ENCODE data around the gene PIM1.

PIM1 gene

GRCh38 chr6:37169496-37170272 lies at the start of gene PIM1:
Gene PIM1 (plus strand): TSS chr6:37170152. CDS start chr6:37170576, 424 bp downstream.
- Histone ChIP-seq H2AFZ (ENCODE audit: low read length) (peak within 1 kb of the TSS; percentile 93), H3K9ac (ENCODE audit: low read depth, low read length, poor library complexity, severe bottlenecking) (peak within 1 kb of the TSS; percentile 99), H4K20me1 (ENCODE audit: insufficient read depth, low read length, poor library complexity, severe bottlenecking) (peaks cover 22% of the 10 kb centered on the region), H3K36me3 (ENCODE audit: insufficient read depth, low read length) (peaks cover 19% of the 10 kb centered on the region; the same call in 1 of the 2 replicates), H3K4me1 (ENCODE audit: insufficient read depth, low read length, poor library complexity, severe bottlenecking) (peaks cover 26% of the 10 kb centered on the region), H3K79me2 (ENCODE audit: insufficient read depth, low read length) (peaks cover 42% of the 10 kb centered on the region), H3K9me3 (ENCODE audit: insufficient read depth, low read depth, low read length) (no peaks in the 10 kb centered on the region), H3K4me2 (ENCODE audit: low read depth, low read length, poor library complexity, severe bottlenecking) (peak within 1 kb of the TSS; percentile 89), H3K9me2 (replicated peaks; ENCODE audit: low read depth, low read length) (no peaks in the 10 kb centered on the region), H3K4me3 (ENCODE audit: low read length, poor library complexity, severe bottlenecking) (peak within 1 kb of the TSS; percentile 92), H3K27me3 (ENCODE audit: insufficient read depth, low read length, poor library complexity, severe bottlenecking) (no peaks in the 10 kb centered on the region), H3F3A (ENCODE audit: low read depth) (peaks cover 5% of the 10 kb centered on the region; the same call in 1 of the 2 replicates)
- TF ChIP-seq EZH2phosphoT487 (IDR thresholded peaks at IDR 0.05; ENCODE audit: borderline replicate concordance) (no peak), CTCF (conservative IDR thresholded peaks at IDR 0.05; ENCODE audit: low read length) (no peak)

- no peak overlapping the region for H3K9ac ChIP-seq (ENCODE audit: low read depth, low read length, poor library complexity, severe bottlenecking)
- H3K9me3 ChIP-seq (ENCODE audit: insufficient read depth, low read depth, low read length) = no peaks in the 10 kb centered on the region
- H3K79me2 ChIP-seq (ENCODE audit: insufficient read depth, low read length) = no peaks in the 10 kb centered on the region
- no peaks in the 10 kb centered on the region for H3K4me1 ChIP-seq (ENCODE audit: insufficient read depth, low read length, poor library complexity, severe bottlenecking)
- no peak overlapping the region for H3K4me3 ChIP-seq (ENCODE audit: low read length, poor library complexity, severe bottlenecking)
- no peaks in the 10 kb centered on the region for H3K27me3 ChIP-seq (ENCODE audit: insufficient read depth, low read length, poor library complexity, severe bottlenecking)
- no peak overlapping the region for H2AFZ ChIP-seq (ENCODE audit: low read length)
- H3K36me3 ChIP-seq (ENCODE audit: insufficient read depth, low read length) = no peaks in the 10 kb centered on the region
- no peak for TF ChIP-seq EZH2phosphoT487 (IDR thresholded peaks at IDR 0.05; ENCODE audit: borderline replicate concordance)
- TF ChIP-seq CTCF (conservative IDR thresholded peaks at IDR 0.05; ENCODE audit: low read length) = no peak
- H3F3A ChIP-seq (ENCODE audit: low read depth) = no peaks in the 10 kb centered on the region
- H3K4me2 ChIP-seq (ENCODE audit: low read depth, low read length, poor library complexity, severe bottlenecking) = no peak overlapping the region
- H4K20me1 ChIP-seq (ENCODE audit: insufficient read depth, low read length, poor library complexity, severe bottlenecking) = no peaks in the 10 kb centered on the region
- no peaks in the 10 kb centered on the region for H3K9me2 ChIP-seq (replicated peaks; ENCODE audit: low read depth, low read length)
Measured at GRCh38 chr6:37121556-37121955, 48.4 kb upstream of the PIM1 start.

- no peak for TF ChIP-seq CTCF (conservative IDR thresholded peaks at IDR 0.05; ENCODE audit: low read length)
- no peak for TF ChIP-seq EZH2phosphoT487 (IDR thresholded peaks at IDR 0.05; ENCODE audit: borderline replicate concordance)
- Histone ChIP-seq H4K20me1 (ENCODE audit: insufficient read depth, low read length, poor library complexity, severe bottlenecking) (no peaks in the 10 kb centered on the region), H3K4me2 (ENCODE audit: low read depth, low read length, poor library complexity, severe bottlenecking) (no peak overlapping the region), H2AFZ (ENCODE audit: low read length) (no peak overlapping the region), H3F3A (ENCODE audit: low read depth) (no peaks in the 10 kb centered on the region), H3K79me2 (ENCODE audit: insufficient read depth, low read length) (no peaks in the 10 kb centered on the region), H3K9me2 (replicated peaks; ENCODE audit: low read depth, low read length) (no peaks in the 10 kb centered on the region), H3K9ac (ENCODE audit: low read depth, low read length, poor library complexity, severe bottlenecking) (no peak overlapping the region), H3K27me3 (ENCODE audit: insufficient read depth, low read length, poor library complexity, severe bottlenecking) (no peaks in the 10 kb centered on the region), H3K36me3 (ENCODE audit: insufficient read depth, low read length) (no peaks in the 10 kb centered on the region), H3K9me3 (ENCODE audit: insufficient read depth, low read depth, low read length) (no peaks in the 10 kb centered on the region), H3K4me3 (ENCODE audit: low read length, poor library complexity, severe bottlenecking) (no peak overlapping the region), H3K4me1 (ENCODE audit: insufficient read depth, low read length, poor library complexity, severe bottlenecking) (no peaks in the 10 kb centered on the region)
Measured at GRCh38 chr6:37122861-37123260, 47.1 kb upstream of the PIM1 start.

All from Loucy (cell line).